ENCODE results near the gene CFAP99.
"Not testable (repeated sequence)": the region's sequence is repeated elsewhere in the genome, so short reads cannot be mapped to it uniquely, and the experiment has no call there.

Gene CFAP99

GRCh38 chr4:2373532-2373931 is 45.2 kb upstream of the CFAP99 start:
- Histone ChIP-seq H3K79me2 (ENCODE audit: insufficient read depth, low read depth) (no peaks in the 10 kb centered on the region), H4K20me1 (ENCODE audit: insufficient read depth) (no peaks in the 10 kb centered on the region), H3K4me3 (IDR thresholded peaks at IDR 0.05; ENCODE audit: insufficient read depth, low read depth, low read length) (no peak overlapping the region), H3K9ac (no peak overlapping the region), H3K36me3 (ENCODE audit: insufficient read depth) (no peaks in the 10 kb centered on the region), H3K4me1 (ENCODE audit: low read depth, poor library complexity, severe bottlenecking) (no peaks in the 10 kb centered on the region), H3K4me2 (no peak overlapping the region), H3K27me3 (ENCODE audit: insufficient read depth, low read depth) (no peaks in the 10 kb centered on the region), H2AFZ (ENCODE audit: low read depth) (no peak overlapping the region), H3K27ac (no peak overlapping the region)
- TF ChIP-seq CTCF (conservative IDR thresholded peaks at IDR 0.05; ENCODE audit: low read depth, low read length): no peak

DNA sequence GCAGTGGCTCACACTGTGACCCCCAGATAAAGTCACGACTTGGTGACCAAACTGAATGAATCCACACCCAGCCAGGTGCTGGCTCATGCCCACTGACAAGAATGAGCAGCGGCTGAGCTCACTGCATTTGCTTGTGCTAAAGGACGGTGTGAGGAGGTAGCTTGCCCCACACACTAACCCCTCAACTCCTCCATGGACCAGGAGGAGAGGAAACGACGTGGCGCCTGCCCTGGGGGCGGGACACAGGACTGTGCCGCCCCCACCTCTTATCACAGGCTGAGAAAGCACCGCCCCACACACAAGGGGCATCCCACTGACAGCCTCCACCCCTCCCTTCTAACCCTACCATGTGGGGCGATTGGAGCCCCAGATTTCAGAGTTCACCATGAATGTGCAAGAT is 43.3 kb upstream of the CFAP99 start:
- H3K79me2 ChIP-seq (ENCODE audit: insufficient read depth, low read depth): no peaks in the 10 kb centered on the region
- no peaks in the 10 kb centered on the region for H3K36me3 ChIP-seq (ENCODE audit: insufficient read depth)
- H2AFZ ChIP-seq (ENCODE audit: low read depth): no peak overlapping the region
- H4K20me1 ChIP-seq (ENCODE audit: insufficient read depth): no peaks in the 10 kb centered on the region
- TF ChIP-seq CTCF (conservative IDR thresholded peaks at IDR 0.05; ENCODE audit: low read depth, low read length): no peak
- no peaks in the 10 kb centered on the region for H3K27me3 ChIP-seq (ENCODE audit: insufficient read depth, low read depth)
- no peak overlapping the region for H3K9ac ChIP-seq
- H3K4me2 ChIP-seq: no peak overlapping the region
- H3K4me1 ChIP-seq (ENCODE audit: low read depth, poor library complexity, severe bottlenecking): no peaks in the 10 kb centered on the region
- no peak overlapping the region for H3K4me3 ChIP-seq (IDR thresholded peaks at IDR 0.05; ENCODE audit: insufficient read depth, low read depth, low read length)
- H3K27ac ChIP-seq: no peak overlapping the region

GRCh38 chr4:2377241-2377640 is 41.5 kb upstream of the CFAP99 start:
- no peak overlapping the region for H2AFZ ChIP-seq (ENCODE audit: low read depth)
- no peak overlapping the region for H3K27ac ChIP-seq
- no peaks in the 10 kb centered on the region for H3K4me1 ChIP-seq (ENCODE audit: low read depth, poor library complexity, severe bottlenecking)
- no peaks in the 10 kb centered on the region for H4K20me1 ChIP-seq (ENCODE audit: insufficient read depth)
- no peaks in the 10 kb centered on the region for H3K36me3 ChIP-seq (ENCODE audit: insufficient read depth)
- H3K27me3 ChIP-seq (ENCODE audit: insufficient read depth, low read depth): no peaks in the 10 kb centered on the region
- no peak overlapping the region for H3K4me2 ChIP-seq
- no peak for TF ChIP-seq CTCF (conservative IDR thresholded peaks at IDR 0.05; ENCODE audit: low read depth, low read length)
- H3K4me3 ChIP-seq (IDR thresholded peaks at IDR 0.05; ENCODE audit: insufficient read depth, low read depth, low read length): no peak overlapping the region
- H3K79me2 ChIP-seq (ENCODE audit: insufficient read depth, low read depth): no peaks in the 10 kb centered on the region
- H3K9ac ChIP-seq: no peak overlapping the region

DNA sequence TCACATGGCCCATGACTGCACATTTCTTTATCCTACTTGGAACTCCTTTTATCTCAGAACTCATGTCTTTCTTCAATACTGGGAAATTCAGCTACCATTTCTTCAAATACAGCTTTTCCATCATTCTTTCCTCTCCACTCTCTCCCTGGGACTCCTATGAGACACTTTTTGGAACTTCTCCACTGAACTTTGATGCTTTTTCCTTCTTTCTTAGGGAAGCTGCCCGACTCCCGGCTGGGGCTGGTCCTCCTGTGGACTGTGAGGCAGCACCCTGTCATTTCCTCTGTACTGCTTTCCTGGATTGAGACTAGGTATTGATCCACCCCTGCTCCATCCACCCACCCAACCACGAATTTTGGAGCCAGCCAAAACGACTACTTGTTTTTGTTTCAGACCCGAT is 40.4 kb upstream of the CFAP99 start:
- Histone ChIP-seq H3K4me2 (no peak overlapping the region), H3K4me1 (ENCODE audit: low read depth, poor library complexity, severe bottlenecking) (no peaks in the 10 kb centered on the region), H3K79me2 (ENCODE audit: insufficient read depth, low read depth) (no peaks in the 10 kb centered on the region), H2AFZ (ENCODE audit: low read depth) (no peak overlapping the region), H3K36me3 (ENCODE audit: insufficient read depth) (no peaks in the 10 kb centered on the region), H3K9ac (no peak overlapping the region), H3K27me3 (ENCODE audit: insufficient read depth, low read depth) (no peaks in the 10 kb centered on the region), H3K4me3 (IDR thresholded peaks at IDR 0.05; ENCODE audit: insufficient read depth, low read depth, low read length) (no peak overlapping the region), H3K27ac (no peak overlapping the region), H4K20me1 (ENCODE audit: insufficient read depth) (no peaks in the 10 kb centered on the region)
- no peak for TF ChIP-seq CTCF (conservative IDR thresholded peaks at IDR 0.05; ENCODE audit: low read depth, low read length)

- TF ChIP-seq CTCF (conservative IDR thresholded peaks at IDR 0.05; ENCODE audit: low read depth, low read length): no peak
- Histone ChIP-seq H3K4me3 (IDR thresholded peaks at IDR 0.05; ENCODE audit: insufficient read depth, low read depth, low read length) (no peak overlapping the region), H4K20me1 (ENCODE audit: insufficient read depth) (no peaks in the 10 kb centered on the region), H2AFZ (ENCODE audit: low read depth) (no peak overlapping the region), H3K4me1 (ENCODE audit: low read depth, poor library complexity, severe bottlenecking) (no peaks in the 10 kb centered on the region), H3K4me2 (no peak overlapping the region), H3K36me3 (ENCODE audit: insufficient read depth) (no peaks in the 10 kb centered on the region), H3K9ac (no peak overlapping the region), H3K27ac (no peak overlapping the region), H3K27me3 (ENCODE audit: insufficient read depth, low read depth) (no peaks in the 10 kb centered on the region), H3K79me2 (ENCODE audit: insufficient read depth, low read depth) (no peaks in the 10 kb centered on the region)
These were observed 39.9 kb upstream of the CFAP99 start for GRCh38 chr4:2378898-2379297.

DNA sequence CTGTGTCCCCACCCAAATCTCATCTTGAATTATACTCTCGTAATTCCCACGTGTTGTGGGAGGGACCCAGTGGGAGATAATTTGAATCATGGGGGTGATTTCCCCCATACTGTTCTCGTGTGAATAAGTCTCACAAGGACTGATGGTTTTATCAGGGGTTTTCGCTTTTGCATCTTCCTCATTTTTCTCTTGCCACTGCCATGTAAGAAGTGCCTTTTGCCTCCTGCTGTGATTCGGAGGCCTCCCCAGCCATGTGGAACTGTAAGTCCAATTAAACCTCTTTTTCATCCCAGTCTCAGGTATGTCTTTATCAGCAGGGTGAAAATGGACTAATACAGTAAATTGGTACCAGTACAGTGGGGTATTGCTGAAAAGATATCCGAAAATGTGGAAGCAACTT is 38.2 kb upstream of the CFAP99 start:
- H3K4me1 ChIP-seq (ENCODE audit: low read depth, poor library complexity, severe bottlenecking); H3K9ac ChIP-seq; H3K4me2 ChIP-seq; H3K27me3 ChIP-seq (ENCODE audit: insufficient read depth, low read depth); H4K20me1 ChIP-seq (ENCODE audit: insufficient read depth); H2AFZ ChIP-seq (ENCODE audit: low read depth); H3K36me3 ChIP-seq (ENCODE audit: insufficient read depth); H3K4me3 ChIP-seq (IDR thresholded peaks at IDR 0.05; ENCODE audit: insufficient read depth, low read depth, low read length); H3K79me2 ChIP-seq (ENCODE audit: insufficient read depth, low read depth); H3K27ac ChIP-seq: not testable (repeated sequence)

GRCh38 chr4:2382769-2383202 is 36.0 kb upstream of the CFAP99 start:
- not testable (repeated sequence) for H3K27ac ChIP-seq; H3K4me2 ChIP-seq; H3K4me3 ChIP-seq (IDR thresholded peaks at IDR 0.05; ENCODE audit: insufficient read depth, low read depth, low read length); H3K79me2 ChIP-seq (ENCODE audit: insufficient read depth, low read depth); H4K20me1 ChIP-seq (ENCODE audit: insufficient read depth); H3K27me3 ChIP-seq (ENCODE audit: insufficient read depth, low read depth); H3K4me1 ChIP-seq (ENCODE audit: low read depth, poor library complexity, severe bottlenecking); H3K9ac ChIP-seq; H2AFZ ChIP-seq (ENCODE audit: low read depth); H3K36me3 ChIP-seq (ENCODE audit: insufficient read depth)
